GM19397 (cell line): ENCODE measurements around the gene FOSL2.

Source experiments
- ATAC-seq: cut with Tn5 transposase; IDR thresholded peaks from one replicate; pipeline ENCODE4 v1.9.1; 2021; ENCODE audit warnings: mild to moderate bottlenecking, moderate library complexity; ENCODE audit not compliant: unreplicated experiment

FOSL2 gene

GRCh38 chr2:28429636-28430376 is 37.1 kb downstream of the FOSL2 start:
- no peak for ATAC-seq

- no peak for ATAC-seq
These were observed 37.7 kb downstream of the FOSL2 start for GRCh38 chr2:28430377-28430765.

GRCh38 chr2:28430788-28431418 is 38.2 kb downstream of the FOSL2 start:
- no peak for ATAC-seq

GRCh38 chr2:28431741-28432140 is 39.1 kb downstream of the FOSL2 start:
- ATAC-seq, result no peak

- ATAC-seq, result no peak
These were observed 39.7 kb downstream of the FOSL2 start for GRCh38 chr2:28432362-28432761.

GRCh38 chr2:28433215-28433614 is 40.6 kb downstream of the FOSL2 start:
- no peak for ATAC-seq

GRCh38 chr2:28433935-28434599 is 41.4 kb downstream of the FOSL2 start:
- ATAC-seq, result no peak

GRCh38 chr2:28434600-28434989 is 41.9 kb downstream of the FOSL2 start:
- ATAC-seq, result no peak

- no peak for ATAC-seq
These were observed 42.6 kb downstream of the FOSL2 start for GRCh38 chr2:28435241-28435640.

GRCh38 chr2:28435814-28436351 is 43.2 kb downstream of the FOSL2 start:
- no peak for ATAC-seq

GRCh38 chr2:28436525-28437051 is 43.9 kb downstream of the FOSL2 start:
- no peak for ATAC-seq

- ATAC-seq, result no peak
These were observed 44.6 kb downstream of the FOSL2 start for GRCh38 chr2:28437149-28437835.

GRCh38 chr2:28437918-28438317 is 45.3 kb downstream of the FOSL2 start:
- ATAC-seq, result no peak

- ATAC-seq, result no peak
These were observed 45.9 kb downstream of the FOSL2 start for GRCh38 chr2:28438532-28439063.

GRCh38 chr2:28439127-28439526 is 46.5 kb downstream of the FOSL2 start:
- no peak for ATAC-seq

- no peak for ATAC-seq
These were observed 47.1 kb downstream of the FOSL2 start for GRCh38 chr2:28439763-28440162.

- ATAC-seq, result no peak
These were observed 49.7 kb downstream of the FOSL2 start for GRCh38 chr2:28442328-28442727.

GRCh38 chr2:28444956-28445355 is 52.3 kb downstream of the FOSL2 start:
- no peak for ATAC-seq

- ATAC-seq, result no peak
These were observed 53.0 kb downstream of the FOSL2 start for GRCh38 chr2:28445448-28446258.

GRCh38 chr2:28446531-28446930 is 53.9 kb downstream of the FOSL2 start:
- no peak for ATAC-seq
